Iris pigment epithelial cell (primary cell): ENCODE measurements around the gene FOXL3.
"Not testable (repeated sequence)": the region's sequence is repeated elsewhere in the genome, so short reads cannot be mapped to it uniquely, and the experiment has no call there.

ENCODE experiments used
- DNase-seq: peaks from one replicate; pipeline ENCODE4 v3.0.0-alpha.2; 2011; ENCODE audit warnings: low read depth

The FOXL3 gene

GRCh38 chr7:323410-323809, 33.4 kb downstream of the FOXL3 start:
- no peak for DNase-seq

DNA sequence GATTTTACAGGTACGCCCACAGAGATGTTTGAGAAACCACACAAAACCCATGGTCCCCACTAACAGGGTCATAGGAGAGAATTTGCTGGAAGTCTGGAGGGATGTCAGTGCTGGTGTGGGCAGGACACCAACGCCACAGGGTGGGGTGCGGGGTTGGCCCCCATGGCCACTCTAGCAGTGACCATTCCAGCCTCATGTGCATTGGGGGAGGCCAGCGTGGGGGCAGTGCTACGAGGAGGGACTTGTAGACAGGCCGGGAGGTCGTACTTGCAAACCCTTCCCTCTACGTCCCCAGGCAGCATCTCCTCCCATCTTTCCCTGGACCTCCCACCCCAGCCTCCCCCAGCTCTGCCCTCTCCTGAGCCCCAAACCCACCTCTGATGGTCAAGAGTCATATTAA, 34.0 kb downstream of the FOXL3 start:
- DNase-seq: no peak

GRCh38 chr7:325051-325798, 35.3 kb downstream of the FOXL3 start:
- DNase-seq: no peak

- DNase-seq: no peak
These were observed 35.8 kb downstream of the FOXL3 start for GRCh38 chr7:325811-326210.

DNA sequence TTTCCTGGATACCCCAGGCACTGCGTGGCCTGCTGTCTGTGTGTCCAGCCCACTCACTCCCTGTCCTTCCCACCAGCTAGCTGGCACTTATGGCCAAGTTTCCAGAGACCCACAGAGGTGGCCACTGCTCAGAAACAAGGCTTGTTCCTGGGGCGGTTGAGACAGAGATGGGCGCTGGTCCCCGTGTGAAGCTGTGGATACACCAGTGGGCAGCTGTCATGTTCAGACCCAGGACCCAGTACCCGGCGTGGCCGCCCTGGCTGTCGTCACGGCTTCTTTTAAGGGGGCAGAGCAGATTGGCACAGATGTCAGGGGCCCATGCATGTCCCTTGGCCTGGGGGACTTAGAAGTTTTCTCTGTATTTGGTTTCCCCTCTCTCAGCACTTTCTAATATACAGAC, 36.3 kb downstream of the FOXL3 start:
- DNase-seq: no peak

DNA sequence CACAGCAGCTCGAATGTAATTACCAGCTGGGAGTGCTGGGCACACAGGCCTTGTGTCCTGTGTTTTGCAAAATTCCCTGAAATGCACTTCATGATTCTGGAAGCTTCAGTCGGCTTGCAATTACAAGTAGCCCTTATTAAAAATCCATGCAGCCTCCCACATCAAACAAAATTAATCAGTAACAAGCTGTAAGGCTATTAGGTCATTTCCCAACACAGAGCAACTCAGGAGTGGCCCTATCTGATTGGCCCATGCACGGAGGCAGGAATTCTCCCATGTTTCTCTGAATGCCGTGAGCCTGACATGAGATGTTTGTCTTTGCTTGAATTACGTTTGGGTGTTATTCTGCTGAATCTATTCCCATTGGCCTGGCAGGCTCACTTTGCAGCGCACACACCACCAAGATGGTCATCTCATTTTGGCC, 36.9 kb downstream of the FOXL3 start:
- DNase-seq: peak; percentile 48

DNA sequence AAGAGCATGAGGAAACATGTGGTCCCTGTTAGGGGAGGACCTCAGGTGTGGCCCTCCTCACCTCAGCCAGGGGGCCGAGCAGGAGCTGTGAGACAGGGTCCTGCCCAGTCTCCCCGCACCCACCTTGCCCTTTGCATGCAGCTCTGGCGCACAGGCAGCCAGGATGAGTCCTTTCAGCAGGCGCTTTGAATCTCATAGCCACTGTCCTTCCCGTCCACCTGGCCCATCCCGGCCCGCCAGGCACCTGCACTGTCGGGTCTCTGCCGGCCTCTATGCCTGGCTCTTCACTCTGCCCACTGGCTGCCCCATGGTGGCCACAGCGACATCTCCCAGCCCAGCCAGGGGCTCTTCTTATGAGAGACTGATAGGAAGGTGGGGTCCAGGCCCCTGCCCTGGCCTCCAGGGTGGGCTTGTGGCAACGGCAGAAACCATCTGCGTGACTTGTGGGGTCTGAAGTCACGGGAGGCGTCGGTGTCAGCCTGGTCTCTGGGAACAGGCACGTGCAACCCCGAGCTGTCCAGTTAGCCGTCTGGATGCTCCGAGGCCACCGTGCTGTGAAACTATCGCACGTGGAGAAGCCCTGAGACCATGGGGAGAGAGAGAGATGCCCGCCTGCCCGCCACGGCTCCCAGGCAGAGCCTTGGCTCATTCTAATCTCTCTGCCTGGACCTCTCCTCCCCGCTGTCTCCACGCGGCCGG, 37.4 kb downstream of the FOXL3 start:
- DNase-seq: no peak

DNA sequence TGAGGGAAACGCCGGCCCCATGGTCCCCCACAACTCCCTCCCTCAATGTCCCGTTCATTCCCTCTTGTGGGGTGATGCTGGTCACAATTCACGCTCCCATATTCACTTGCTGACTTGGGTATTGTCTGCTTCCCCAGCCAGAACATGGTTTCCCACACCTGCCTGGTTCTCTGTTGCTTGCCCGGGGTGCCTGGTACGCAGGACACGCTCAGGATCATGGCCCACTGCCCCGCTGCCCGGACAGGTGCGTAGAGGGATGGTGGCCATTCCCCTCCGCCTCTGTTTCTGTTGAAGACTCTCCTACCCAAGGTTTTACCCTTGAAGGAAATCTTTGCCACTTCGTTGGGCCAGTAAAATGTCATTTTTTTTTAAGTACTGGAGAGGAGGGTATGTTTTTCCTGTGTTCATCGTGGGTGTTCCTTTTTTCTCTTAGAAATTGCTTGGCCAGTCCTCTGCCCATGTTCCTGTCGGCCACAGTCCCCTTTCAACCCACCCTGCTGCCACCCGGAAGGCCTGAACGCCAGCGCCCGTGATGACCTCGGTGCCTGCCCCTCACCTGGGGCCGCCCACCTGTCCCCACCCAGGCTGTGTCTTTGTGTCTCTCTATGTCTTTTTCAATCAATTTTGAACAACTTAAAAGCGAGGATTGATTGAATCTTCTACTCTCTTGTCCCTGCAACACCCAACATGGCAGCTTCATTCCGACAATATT, 38.2 kb downstream of the FOXL3 start:
- no peak for DNase-seq

DNA sequence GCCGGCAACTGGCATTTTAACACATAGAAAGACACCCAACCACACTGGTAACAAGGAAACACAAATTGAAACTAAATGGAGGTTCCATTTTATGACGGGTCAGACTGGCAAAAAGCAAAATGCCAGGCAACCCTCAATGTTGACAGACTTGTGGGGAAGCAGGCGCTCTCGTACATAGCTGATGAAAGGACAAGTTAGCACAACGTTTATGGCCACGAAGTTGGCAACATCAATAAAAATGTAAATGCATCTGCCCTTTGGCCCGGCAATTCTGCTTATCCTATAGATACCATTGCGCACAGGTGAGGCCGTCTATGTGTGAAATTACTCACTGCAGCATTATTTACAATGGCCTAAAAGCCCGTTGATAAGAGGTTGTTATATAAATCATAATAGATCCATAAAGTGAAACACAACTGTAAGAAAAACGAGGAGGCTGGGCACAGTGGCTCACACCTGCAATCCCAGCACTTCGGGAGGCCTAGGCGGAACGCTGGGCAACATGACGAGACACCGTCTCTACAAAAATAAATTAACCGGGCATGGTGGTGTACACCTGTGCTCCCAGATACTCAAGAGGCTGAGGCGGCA, 39.8 kb downstream of the FOXL3 start:
- no peak for DNase-seq

DNA sequence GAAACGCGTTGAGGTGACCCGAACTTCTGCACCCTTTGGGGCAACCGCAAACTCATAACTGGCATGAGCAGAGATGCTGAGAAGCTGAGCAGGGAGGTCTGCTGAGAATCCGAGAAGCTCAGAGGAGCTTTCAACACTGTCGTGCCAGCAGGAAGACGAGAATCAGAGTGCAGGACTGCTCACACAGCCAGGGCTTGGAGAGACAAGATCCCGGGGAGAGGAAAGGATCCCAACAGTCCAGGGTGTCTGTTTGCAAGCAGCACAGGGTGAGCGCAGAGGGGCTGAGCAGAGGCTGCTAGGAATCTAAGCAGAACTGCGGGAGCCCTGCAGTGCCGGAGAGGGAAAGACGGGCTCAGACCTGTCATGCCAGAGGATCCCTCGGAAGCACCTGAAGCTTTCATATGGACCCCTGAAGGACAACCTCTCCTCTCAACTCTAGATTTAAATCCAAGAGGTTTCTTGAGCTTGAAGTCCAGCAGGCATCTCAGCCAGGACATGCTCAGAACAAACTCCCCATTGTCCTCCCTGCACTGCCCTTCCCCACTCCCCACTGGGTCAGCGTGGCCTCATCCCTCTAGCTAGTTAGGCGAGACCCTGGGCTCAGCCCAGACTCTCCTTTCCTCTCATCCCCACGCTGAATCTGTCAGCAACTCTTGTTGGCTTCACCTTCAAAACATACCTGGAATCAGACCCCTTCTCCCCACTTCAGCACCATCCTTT, 40.7 kb downstream of the FOXL3 start:
- no peak for DNase-seq

- no peak for DNase-seq
These were observed 42.1 kb downstream of the FOXL3 start for GRCh38 chr7:332020-332517.

DNA sequence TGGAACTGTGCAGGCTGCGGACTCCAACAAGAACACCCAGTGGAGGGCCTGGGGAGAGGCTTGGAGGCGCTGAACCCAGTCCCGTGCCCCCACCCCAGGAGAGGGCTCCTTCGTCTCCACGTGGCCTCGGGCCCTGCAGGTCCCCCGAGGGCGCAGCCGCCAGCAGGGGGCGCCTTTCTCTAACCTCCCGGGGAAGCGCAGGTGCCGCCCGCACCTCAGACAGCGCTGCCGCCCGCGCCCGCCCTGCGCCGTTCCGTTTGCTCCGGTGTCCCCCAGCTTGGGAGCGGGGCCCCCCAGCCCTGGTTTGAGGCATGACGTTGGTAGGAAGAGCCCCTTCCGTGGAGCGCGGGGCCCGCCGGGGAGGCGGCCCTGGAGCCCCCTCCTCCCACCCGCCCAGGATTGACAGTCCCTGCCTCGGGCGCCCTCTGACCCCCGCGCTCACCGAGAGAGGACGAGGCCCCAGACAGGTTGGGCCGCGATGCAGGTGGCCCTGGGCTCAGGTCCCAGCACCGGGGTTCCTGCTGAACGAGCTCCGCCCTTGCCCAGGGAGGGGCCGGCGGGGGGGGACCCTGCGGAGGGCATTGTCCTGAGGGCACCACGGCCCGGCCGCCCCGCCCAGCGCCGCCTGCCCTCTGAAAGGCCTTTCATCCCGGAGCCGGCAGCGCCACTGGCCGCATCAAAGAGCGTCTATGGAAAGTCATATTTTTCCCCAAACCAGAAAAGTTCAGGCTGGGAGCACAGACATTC, 42.8 kb downstream of the FOXL3 start:
- peak; percentile 50 for DNase-seq

DNA sequence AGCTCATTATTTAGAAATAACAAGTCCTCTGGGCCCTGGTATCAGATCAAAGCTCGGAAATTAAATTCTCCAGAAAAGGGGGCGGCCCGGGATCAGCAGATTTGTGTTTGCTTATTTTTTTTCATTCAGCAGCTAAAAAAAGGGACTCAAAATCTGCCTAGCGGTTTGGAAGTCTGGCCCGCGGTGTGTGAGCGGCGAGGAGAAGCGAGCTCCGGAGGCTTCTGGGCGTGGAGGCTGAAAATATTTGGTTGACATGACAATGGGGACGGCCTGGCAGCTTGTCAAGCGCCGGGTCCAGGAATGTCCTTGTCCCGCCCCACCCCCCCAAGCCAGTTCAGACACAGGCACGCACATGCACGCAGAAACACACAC, 43.4 kb downstream of the FOXL3 start:
- DNase-seq: peak; percentile 17

DNA sequence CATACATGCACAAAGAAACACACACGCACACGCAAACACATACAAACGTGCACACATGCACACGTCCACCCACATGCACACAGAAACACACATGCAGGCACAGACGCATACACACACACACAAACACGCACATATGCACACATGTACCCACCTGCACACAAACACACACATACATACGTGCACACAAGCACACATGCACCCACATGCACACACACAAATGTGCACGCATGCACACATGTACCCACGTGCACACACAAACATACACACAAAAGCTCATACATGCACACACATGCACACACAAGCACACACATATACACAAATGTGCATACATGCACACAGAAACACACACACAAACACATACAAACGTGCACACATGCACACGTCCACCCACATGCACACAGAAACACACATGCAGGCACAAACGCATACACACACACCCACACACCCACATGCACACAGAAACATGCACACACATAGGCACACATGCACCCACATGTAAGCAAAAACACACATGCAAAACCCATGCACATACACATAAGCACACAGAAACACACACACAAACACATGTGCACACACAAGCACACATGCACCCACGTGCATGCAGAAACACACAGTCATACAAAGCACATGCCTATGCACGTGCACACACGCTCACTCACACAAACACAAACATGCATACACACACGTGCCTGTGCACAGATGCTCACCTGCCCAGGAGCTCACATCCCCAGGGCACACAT, 44.8 kb downstream of the FOXL3 start:
- DNase-seq: no peak

GRCh38 chr7:335358-336148, 45.6 kb downstream of the FOXL3 start:
- DNase-seq: no peak

DNA sequence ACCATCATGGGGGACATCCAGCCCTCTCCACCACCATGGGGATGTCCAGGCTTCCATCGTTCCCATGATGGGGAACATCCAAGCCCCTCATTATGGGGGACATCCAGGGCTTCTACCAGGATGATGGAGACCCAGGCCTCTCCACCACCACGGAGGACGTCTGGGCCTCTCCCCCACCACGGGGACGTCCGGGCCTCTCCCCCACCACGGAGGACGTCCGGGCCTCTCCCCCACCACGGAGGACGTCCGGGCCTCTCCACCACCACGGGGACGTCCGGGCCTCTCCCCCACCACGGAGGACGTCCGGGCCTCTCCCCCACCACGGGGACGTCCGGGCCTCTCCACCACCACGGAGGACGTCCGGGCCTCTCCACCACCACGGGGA, 46.2 kb downstream of the FOXL3 start:
- not testable (repeated sequence) for DNase-seq

GRCh38 chr7:336810-337566, 47.0 kb downstream of the FOXL3 start:
- DNase-seq: no peak

DNA sequence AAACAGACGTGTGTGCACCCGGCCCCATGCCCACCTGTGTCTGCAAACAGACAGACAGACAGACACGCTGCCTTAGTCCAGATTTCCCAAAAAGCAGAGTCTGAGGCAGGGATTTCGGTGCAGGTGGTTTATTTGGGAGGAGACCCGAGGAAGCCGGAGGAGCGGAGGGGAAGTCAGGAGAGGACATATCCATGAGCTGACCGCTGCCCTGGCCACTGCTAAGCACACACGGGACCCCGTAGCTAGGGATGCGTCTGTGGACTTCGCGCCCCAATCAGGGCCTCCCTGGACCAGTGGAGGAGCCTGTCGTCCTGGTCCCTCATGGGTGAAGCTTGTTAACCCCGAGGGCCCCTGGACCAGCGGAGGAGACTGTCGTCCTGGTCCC, 47.6 kb downstream of the FOXL3 start:
- DNase-seq: no peak
